HG02623 (cell line): ENCODE results near the gene MBNL2.
"Not testable (repeated sequence)": the region's sequence is repeated elsewhere in the genome, so short reads cannot be mapped to it uniquely, and the experiment has no call there.

Source experiments
- ATAC-seq: cut with Tn5 transposase; IDR thresholded peaks from one replicate; pipeline ENCODE4 v1.9.1; 2021; ENCODE audit warnings: moderate library complexity; ENCODE audit not compliant: unreplicated experiment

MBNL2 gene

DNA sequence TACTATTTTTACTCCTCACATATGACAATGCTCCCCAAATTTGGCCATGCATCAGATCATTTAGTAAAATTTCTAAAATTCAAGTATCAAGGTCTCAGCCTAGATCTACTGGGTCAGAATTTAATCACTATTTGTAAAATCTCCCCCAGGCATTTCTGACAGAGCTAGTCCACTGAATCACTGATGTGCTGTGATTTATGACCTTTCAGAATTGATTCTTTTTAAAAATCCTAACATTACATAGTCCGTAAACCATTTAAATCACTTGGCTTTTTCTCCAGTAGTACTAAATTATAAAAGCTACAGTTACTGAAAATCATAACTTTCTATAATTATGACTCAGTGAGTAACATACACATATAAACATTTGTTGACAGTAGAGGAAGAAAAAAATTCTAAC lies 119.0 kb downstream of the MBNL2 start:
- no peak for ATAC-seq

DNA sequence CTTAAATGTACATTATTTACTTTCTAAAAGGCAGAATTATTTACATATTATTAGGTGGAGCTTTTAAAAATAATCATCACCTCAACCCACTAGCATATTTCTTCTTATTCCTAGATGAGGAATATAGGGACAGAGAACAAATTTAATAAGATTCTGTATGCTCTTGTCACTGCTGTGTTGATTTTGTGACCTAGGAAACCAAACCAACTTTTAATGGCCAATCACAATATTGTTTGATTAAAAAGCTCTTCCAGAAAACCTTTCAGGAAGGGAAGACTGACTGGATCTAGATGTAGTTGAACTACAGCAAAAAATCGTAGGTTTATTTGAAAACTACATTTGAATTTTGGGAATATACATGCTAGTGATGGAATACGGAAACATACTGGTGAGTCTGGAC lies 120.0 kb downstream of the MBNL2 start:
- no peak for ATAC-seq

DNA sequence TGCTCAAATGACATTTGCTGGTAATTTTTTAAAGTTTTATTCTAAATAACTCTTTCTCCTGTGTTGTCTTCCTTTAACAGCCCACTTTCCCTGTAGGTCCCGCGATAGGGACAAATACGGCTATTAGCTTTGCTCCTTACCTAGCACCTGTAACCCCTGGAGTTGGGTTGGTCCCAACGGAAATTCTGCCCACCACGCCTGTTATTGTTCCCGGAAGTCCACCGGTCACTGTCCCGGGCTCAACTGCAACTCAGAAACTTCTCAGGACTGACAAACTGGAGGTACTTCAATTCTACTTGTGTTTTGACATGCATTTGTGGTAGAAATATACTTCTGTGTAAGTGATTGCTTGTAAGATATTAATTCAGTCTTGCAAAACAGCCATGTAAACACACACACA lies 120.8 kb downstream of the MBNL2 start:
- ATAC-seq, result no peak

DNA sequence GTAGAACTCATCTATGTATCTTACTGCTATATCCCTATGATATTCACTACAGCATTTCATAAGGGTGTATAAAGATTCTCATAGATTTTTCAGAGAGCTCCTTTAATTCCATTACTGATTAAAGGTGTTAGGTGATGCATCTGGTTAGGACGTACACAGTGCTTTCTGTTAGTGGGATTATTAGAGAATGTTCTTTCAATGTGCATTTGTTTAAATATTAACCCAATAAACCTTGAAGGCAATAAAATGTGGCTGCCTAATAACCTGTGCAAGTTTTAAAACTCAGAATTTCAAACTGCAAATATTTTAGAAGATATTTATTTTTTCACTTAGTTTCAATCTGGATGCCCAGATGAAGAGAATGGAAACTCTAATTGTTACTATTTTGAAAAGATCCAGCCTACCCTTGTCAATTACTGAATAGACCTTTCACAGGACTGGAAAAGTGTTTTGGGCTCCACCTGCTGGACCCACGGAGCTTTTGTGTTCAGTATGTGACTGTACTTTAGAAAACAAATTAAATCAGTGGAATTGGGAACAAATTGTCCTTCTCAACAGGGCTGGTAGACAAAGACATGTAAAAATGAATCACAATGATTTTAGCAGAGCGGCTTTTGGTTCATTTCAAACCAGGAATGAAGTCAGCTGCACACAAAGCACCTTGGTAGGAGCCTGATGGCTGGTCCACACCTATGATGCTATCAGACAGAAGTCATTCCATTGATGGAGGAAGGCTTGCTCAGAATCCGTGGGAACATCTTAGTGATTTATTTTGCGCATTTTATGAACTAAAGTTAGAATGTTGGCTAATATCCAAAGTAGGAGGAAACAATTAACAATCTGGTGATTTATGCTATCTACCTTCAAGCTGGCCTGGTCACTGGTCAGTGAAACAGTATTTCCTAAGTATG lies 122.4 kb downstream of the MBNL2 start:
- ATAC-seq, result peak; percentile 71

DNA sequence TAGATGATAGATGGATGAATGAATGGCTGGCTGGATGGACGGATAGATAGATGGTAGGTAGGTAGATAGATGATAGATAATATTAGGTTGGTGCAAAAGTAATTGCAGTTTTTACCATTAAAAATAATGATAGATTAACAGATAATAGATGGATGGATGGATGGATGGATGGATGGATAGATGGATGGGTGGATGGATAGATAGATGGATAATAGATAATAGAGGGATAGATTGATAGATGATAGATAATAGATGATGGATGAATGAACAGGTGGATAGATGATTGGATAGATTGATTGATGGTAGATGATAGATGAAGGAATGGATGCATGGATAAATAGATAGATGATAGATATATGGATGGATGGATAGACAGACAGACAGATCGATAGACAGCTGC lies 124.0 kb downstream of the MBNL2 start:
- no peak for ATAC-seq

DNA sequence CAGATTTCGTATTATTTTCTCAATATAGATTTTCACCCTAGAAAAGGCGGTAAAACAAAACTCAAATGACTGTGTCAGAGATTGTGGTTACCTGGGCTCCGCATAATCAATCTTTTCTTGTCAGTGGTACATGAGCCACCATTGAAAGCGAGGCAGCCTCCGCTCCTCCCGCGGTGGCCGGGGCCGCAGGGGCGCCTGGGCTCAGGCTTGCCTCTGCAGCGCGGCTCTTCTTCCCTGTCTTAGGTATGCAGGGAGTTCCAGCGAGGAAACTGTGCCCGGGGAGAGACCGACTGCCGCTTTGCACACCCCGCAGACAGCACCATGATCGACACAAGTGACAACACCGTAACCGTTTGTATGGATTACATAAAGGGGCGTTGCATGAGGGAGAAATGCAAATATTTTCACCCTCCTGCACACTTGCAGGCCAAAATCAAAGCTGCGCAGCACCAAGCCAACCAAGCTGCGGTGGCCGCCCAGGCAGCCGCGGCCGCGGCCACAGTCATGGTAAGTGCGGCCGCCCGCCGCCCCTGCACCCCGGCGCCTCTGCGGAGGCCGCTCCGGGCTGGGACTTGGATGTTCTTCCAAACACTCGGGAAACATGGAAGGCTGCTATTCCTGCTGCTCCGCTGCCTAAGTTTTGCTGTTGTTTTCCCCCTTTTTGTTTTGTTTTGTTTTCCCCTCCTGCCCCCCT lies 124.6 kb downstream of the MBNL2 start:
- ATAC-seq, result no peak

DNA sequence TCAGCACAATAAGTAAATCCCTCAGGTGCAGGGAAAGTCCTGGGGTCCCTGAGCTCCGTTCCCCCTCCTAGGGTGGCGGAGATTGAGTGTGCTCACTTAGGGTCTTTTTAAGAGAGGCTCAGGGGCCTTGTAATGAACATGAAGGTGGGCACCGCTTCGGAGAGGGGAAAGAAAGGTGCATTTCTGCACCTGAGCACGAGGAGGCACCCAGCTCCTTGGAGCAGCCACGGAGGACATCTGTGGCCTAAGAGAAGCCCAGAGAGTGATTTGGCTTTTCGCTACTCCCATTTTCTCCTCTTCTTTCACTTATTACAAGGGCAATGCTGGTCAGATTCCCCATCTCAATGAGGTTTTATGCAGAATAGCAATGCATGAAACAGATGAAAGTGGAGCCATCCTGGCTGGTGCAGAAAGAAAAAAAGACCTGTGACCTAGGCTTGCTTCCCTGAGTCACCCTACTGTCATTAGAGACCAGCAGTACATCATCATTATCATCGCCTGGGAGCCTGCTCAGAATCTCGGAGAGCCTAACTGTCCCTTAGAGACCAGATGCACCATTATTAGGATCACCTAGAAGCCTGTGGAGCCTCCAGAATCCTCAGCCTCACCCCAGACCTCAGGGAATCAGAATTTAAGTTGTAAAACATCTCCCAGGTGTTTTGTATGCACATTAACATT lies 125.3 kb downstream of the MBNL2 start:
- no peak for ATAC-seq

DNA sequence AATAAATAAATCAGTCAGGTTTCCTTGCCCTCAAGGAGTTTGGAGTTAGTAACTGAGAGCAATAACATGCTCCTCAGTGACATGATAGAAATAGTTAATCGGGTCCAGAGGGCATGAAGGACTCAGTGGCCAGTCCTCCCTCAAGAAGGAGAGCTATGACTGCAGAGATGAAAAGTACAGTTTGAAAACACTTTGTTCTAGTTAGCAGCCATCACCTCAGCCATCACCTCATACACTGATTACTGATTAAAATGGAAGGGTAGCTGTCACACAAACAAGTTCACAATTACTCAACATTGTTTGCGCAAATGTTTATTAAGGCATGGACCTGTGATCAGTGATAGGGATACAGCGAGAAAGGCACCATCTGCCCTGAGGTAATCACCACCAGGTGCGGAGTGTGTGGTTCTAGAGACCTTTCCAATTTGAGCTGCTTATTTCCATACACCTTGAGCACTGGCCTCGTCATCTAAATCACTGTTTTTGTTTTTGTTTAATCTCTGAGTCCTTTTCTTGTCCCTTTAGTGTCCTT lies 126.5 kb downstream of the MBNL2 start:
- ATAC-seq, result no peak

DNA sequence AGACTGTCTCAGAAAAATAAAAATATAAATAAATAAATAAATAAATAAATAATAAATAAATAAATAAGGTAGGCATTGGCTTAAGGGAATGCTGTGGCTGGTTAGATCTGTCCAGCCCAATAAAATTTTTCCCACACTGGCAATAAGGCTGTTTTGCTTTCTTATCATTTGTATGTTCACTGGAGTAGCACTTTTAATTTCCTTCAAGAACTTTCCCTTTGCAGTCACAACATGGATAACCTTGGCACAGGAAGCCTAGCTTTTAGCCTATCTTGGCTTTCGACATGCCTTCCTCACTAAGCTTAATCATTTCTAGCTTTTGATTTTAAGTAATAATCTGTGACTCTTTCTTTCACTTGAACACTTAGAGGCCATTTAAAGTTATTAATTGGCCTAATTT lies 129.9 kb downstream of the MBNL2 start:
- ATAC-seq, result not testable (repeated sequence)

DNA sequence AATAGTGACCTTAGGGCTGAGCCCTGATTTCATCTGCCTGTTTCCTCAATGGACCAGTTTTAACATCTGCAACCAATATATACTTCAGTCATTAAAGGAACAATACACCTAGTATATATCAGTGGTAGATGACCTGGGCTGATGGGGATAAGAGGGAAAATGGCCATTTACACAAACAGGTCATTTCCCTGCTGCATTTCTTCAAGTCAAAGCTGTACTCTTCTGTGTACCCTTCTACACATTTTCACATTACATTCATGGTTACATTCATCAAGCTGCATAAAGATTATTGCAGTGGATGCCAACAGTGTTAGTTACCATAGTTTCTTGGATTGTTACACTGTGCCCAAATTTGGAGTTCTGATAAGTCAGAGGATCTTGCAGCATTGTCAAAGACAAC lies 130.7 kb downstream of the MBNL2 start:
- ATAC-seq, result no peak

DNA sequence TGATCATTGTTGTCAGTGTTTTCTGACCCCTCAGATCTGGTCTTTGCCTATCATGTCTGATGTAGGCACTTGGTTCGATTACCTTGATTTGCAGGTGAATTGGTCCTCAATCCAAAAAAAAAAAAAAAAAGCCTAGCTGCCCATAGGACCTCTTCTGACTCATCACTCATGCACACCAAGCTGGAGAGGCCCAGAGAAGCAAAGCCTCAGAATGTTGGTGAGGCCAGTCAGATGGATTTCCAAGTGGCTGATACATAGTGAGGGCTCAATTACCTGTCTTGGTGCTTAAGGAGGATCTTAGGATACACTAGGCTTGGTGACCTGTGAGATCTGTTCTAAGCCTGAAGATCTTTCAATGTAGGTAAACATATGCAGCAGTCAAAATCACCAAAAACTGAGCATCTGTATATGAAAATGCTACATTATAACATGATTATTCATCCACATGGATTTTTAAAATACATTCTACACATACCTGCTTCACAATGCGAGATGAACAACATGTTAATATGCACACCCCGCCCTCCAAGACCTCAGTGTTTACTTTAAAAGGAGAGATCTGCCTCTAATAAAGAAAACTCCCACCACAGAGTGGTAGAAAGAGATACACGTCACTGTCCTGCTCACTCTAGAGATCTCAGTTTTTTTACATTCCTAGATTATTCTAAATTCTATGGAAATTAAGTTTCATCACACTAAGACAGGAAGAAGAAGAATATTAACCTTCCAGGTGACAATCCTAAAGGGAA lies 132.0 kb downstream of the MBNL2 start:
- no peak for ATAC-seq

DNA sequence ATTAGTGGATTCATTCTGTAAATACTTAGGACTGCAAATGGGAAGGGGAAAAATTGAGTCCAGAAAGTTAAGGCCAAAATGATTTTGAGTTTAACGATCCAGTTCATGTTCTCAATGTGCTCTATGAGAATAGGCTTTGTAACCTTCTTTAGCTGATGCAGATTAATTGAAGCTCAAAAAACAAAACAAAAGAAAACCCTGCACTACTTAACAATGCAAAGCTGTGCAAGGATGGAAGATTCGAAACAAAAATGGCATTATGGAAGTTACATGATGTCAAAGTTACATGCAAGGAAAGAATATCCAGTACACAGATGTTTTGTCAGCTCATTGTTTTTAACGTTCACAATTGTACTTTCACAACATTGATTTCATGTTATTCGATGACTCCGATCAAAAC lies 132.7 kb downstream of the MBNL2 start:
- no peak for ATAC-seq

DNA sequence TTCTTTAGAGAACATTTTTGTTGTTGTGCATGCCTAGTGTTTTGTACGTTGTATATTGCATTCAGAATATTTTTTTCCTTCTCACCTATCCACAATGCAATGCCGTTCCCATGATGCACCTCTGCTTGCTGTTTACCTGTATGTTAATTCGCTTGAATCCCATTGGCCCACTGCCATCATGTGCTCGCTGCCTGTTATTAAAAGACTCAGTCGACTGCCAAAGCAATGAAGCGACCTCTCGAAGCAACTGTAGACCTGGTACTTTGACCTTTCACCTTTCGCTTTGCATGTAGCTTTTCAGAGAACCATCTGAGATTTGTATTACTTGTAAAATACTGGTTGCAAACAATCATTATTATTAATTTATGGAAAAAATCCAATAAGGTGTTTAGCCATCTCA lies 134.5 kb downstream of the MBNL2 start:
- ATAC-seq, result no peak

DNA sequence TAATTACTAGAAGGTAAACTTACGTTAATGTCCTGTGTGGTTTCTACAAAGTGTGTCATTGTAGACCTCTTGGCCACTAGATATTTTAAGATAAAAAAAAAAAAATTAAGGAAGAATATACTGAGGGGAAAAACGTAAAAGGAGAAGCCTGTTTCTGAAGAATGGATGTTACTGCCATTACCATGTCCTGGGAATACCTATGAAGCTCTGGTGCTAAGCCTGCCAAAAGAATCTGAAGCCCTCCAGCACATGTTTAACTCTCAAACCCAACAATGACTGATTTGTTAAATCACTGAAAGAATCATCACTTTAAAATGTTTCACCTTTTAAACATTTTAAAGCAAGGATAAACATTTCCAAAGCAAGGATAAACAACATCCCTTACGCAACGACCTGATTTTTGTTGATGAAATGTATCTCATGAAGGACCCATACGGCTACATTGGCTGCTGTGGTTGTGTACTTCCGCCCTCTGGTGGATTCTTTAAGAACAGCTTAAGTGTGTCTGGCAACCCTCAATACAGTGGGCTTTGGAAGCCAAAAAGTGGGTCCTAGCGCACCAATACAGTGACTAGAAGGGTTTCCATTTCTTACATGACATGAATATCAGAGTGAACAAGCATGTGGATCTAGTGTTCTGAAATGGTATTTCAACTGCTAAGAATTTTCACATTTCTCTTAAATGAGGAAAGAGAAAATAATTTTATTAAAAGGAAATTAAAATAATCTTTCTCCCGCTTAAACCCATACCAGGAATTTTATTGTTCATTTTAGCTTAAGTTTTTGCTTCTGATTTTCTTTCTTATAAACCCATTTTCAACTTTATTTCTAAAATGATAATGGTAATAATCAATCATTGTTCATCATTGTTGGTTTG lies 137.3 kb downstream of the MBNL2 start:
- ATAC-seq, result peak; percentile 81

DNA sequence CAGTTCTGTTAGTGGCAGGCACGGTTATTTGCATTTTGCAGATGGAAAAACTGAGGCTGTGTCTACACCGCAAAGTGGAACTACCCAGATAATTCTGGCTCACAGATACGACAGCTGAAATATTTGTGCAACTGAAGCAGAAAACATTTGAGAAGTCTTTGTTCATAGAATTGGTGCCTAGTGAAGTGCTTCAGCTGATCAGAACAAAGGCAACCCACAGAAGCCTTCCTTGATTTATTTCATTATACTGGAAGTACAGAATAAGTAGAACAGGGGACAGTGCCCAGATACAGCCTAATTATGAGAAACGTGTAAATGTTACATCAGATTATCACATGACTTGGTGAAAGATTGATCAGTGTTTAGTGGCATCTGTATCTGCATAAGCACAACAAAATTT lies 138.5 kb downstream of the MBNL2 start:
- no peak for ATAC-seq

DNA sequence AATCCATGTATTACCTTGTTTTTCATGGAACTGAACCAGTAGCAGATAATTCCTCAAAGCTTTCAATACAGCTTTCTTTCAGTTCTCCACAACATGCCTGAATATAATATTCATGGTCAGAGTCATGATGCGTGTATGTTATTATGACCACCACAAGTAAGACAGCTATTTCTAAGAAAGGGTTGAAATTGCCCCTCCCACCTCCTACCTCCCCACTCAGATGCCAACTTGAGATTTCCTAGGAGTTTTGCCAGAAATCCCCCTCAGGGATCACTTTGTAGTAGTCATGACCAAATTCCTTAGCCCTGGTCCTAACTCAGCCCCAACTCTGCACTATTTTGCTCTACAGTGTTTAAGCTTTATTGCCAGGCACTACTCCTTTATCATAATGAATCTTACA lies 141.9 kb downstream of the MBNL2 start:
- ATAC-seq, result no peak

DNA sequence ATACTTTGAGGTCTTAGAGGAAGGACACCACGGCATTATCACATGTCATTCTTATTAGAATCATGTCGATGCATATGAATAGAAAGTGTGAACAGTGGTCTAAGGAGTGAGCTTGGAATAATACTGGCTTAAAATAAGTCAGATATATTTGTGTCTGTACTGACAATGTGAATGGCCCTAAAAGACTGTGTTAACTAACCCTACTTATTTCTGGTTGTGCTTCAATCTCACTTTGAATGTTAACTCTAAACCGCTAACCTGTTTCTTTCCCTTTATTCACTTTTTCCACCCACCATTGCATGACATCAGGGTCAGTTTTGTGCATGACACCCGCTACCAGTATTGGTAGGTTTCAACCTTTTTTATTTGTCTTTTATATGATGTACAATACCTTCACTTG lies 142.7 kb downstream of the MBNL2 start:
- no peak for ATAC-seq

DNA sequence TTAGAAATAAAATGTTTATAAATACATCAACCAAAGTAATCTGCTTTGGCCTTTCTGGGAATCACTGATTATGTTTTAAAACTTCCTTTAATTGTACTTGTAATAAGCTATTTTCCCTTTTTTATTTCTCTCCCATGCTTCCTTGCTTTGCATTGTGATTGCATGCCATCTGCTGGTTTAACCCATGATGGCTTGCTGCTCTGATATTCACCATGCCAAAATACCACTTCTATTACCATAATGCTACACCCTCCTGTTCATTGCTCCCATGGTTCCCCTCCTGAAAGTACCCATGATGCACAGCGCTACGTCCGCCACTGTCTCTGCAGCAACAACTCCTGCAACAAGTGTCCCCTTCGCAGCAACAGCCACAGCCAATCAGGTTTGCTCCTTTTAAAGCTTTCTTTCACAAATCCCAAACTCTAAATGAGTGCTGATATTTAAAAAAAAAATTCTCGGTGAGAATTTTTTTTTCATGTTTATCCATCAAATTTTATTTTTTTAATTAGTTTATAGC lies 144.1 kb downstream of the MBNL2 start:
- no peak for ATAC-seq

DNA sequence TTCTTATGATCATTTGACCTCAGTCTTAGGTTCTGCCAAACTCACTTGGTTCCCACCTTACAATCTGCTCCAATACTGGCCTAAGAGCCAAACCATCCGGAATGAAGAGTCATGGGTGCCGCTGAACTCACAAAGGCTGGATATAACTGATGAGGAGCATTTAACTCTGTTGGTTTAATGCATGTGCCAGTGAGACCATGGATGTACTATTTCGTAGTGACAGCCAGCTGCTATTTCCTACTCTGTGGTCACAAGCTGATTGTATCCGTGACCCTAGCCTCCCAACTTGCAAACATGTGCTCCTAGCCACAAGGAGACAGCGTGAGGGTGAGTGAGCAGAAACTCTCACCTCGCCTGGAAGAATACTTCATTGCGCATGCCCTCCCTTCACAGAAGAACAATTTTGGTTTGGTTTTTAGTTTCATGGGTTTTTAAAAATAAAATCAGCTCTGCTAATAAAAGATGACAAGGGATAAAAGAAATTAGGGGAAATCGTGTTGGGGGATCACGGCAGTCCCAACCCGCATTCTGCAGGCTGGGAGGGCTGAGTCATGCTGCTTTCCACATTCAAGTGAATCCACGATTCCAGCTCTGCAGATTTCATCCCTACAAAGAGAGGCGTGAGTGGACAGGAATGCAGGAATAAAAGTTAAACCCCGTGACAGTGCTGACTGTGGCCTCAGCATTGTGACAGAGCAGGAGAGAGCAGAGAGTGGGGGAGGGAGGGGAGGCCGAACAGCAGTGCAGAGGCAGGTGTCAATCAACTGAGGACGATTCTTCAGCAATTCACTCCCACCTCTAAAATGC lies 145.1 kb downstream of the MBNL2 start:
- no peak for ATAC-seq
